HepG2 (cell line): Measurements from ENCODE around the gene KHK. TPM values are rescaled to one million over a fixed set of nuclear protein-coding genes. Genes with fewer than 3 reads are reported as not detected.

Experiments
- ATAC-seq: fragments of 200-7000 bp; cut with Tn5 transposase; 3 replicates; pipeline ENCODE4 v1.9.1; 2020; ENCODE audit warnings: mild to moderate bottlenecking, moderate library complexity
- BruUV-seq: library from RNA; stranded (reverse); fragments of 400-500 nt; replicated peaks from 2 replicates; lab custom pipeline; 2021; lab: Mats Ljungman, UMichigan
- CTCF ChIA-PET: fragments of 300-600 bp; formaldehyde crosslinking; extraction: SDS; loops from one replicate; lab custom pipeline; 2021; ENCODE audit warnings: low total read pairs, inconsistent platforms, low intra/inter-chr PET ratio; lab: Yijun Ruan, JAX
- POLR2A ChIA-PET: fragments of 350-600 bp; sonication (Branson Sonifier 250); formaldehyde crosslinking; loops from one replicate; lab custom pipeline; 2020; ENCODE audit warnings: antibody characterized with exemption, inconsistent platforms; lab: Yijun Ruan, JAX
- DNase-seq: peaks from one replicate; pipeline ENCODE4 v3.0.0-alpha.2; 2015; ENCODE audit warnings: low spot score
- FAIRE-seq: peaks from 3 replicates; lab custom pipeline; 2011; peaks lifted over from hg19 to GRCh38; lab: Jason Lieb, UNC
- H2AFZ ChIP-seq: one replicate; pipeline ENCODE4 v1.6.1; 2011; ENCODE audit warnings: low read length, inconsistent platforms
- H3K27ac ChIP-seq: fragments of 300-600 bp; 3 replicates; pipeline ENCODE4 v1.8.0; 2011; ENCODE audit warnings: mixed run types, mild to moderate bottlenecking, mixed read lengths, low read length, inconsistent platforms; ENCODE audit not compliant: insufficient read depth; ENCODE audit errors: extremely low read length
- H3K27me3 ChIP-seq, 2 experiments: fragments of 200-600 bp in 1 of 2; 2 replicates in 1 of 2; 3 replicates in 1 of 2; pipeline versions ENCODE4 v1.6.0 to v1.8.0; 2011; ENCODE audit warnings: low read length in 2 of 2, mild to moderate bottlenecking in 2 of 2, moderate library complexity in 2 of 2, inconsistent platforms in 1 of 2; ENCODE audit not compliant: insufficient read depth in 2 of 2, control insufficient read depth in 1 of 2
- H3K36me3 ChIP-seq, 2 experiments: fragments of 200-600 bp in 1 of 2; replicated peaks in 1 of 2; 2 replicates in 1 of 2; 3 replicates in 1 of 2; pipeline versions ENCODE4 v1.5.1 to v1.8.0; 2011; ENCODE audit warnings: low read length in 2 of 2, inconsistent platforms in 1 of 2; ENCODE audit not compliant: insufficient read depth in 2 of 2, control insufficient read depth in 1 of 2
- H3K4me1 ChIP-seq: 2 replicates; pipeline ENCODE4 v1.5.1; 2012; ENCODE audit warnings: low read length, inconsistent platforms; ENCODE audit not compliant: insufficient read depth
- H3K4me2 ChIP-seq: 2 replicates; pipeline ENCODE4 v1.6.0; 2011; ENCODE audit warnings: low read depth, low read length, inconsistent platforms
- H3K4me3 ChIP-seq, 3 experiments: fragments of 200-600 bp in 1 of 3; sonication (generic), shearing (Covaris generic) in 1 of 3; replicated peaks in 1 of 3; 2 replicates each; pipeline ENCODE4 v1.5.1; 2011 to 2016; ENCODE audit warnings: low read length in 3 of 3, inconsistent platforms in 2 of 3, low read depth in 2 of 3, mild to moderate bottlenecking in 2 of 3, control low read depth in 1 of 3, mixed read lengths in 1 of 3; ENCODE audit not compliant: insufficient read depth in 1 of 3
- H3K79me2 ChIP-seq: one replicate; pipeline ENCODE4 v1.6.1; 2011; ENCODE audit warnings: low read length, inconsistent platforms; ENCODE audit not compliant: insufficient read depth
- H3K9ac ChIP-seq: 2 replicates; pipeline ENCODE4 v1.6.0; 2011; ENCODE audit warnings: mild to moderate bottlenecking, low read depth, low read length, inconsistent platforms; ENCODE audit not compliant: insufficient read depth
- H3K9me3 ChIP-seq: 2 replicates; pipeline ENCODE4 v1.5.1; 2012; ENCODE audit warnings: mild to moderate bottlenecking, low read length
- H4K20me1 ChIP-seq: 2 replicates; pipeline ENCODE4 v1.6.0; 2011; ENCODE audit warnings: inconsistent platforms, mild to moderate bottlenecking, low read length, moderate library complexity; ENCODE audit not compliant: insufficient read depth
- GATAD2A ChIP-seq: IDR thresholded peaks from 2 replicates; pipeline ENCODE4 v1.6.1; 2016
- GTF2F1 ChIP-seq: fragments of 150-350 bp; IDR thresholded peaks from 2 replicates; pipeline ENCODE4 v1.6.1; 2014; ENCODE audit warnings: low read length
- HOMEZ ChIP-seq: IDR thresholded peaks from 2 replicates; pipeline ENCODE4 v1.6.1; 2016; ENCODE audit warnings: low read depth
- HOXA7 ChIP-seq: sonication (generic); formaldehyde crosslinking; IDR thresholded peaks from 2 replicates; pipeline ENCODE4 v1.8.1; 2022; ENCODE audit warnings: mild to moderate bottlenecking, missing genetic modification reagents, moderate library complexity
- KLF13 ChIP-seq: sonication (generic); formaldehyde crosslinking; IDR thresholded peaks from 2 replicates; pipeline ENCODE4 v1.4.0; 2020; ENCODE audit warnings: mild to moderate bottlenecking, missing genetic modification reagents
- MXD1 ChIP-seq: sonication (generic); formaldehyde crosslinking; IDR thresholded peaks from 2 replicates; pipeline ENCODE4 v1.4.0; 2020; ENCODE audit warnings: mild to moderate bottlenecking, missing genetic modification reagents
- NFE2 ChIP-seq: sonication (generic); formaldehyde crosslinking; IDR thresholded peaks from 2 replicates; pipeline ENCODE4 v1.4.0; 2020; ENCODE audit warnings: missing genetic modification reagents
- ONECUT2 ChIP-seq: sonication (generic); formaldehyde crosslinking; IDR thresholded peaks from 2 replicates; pipeline ENCODE4 v1.4.0; 2020; ENCODE audit warnings: missing genetic modification reagents
- SMARCC2 ChIP-seq: fragments of 450-650 bp; IDR thresholded peaks from 2 replicates; pipeline ENCODE4 v1.6.1; 2017; ENCODE audit warnings: antibody characterized with exemption, mild to moderate bottlenecking
- TFAP4 ChIP-seq: sonication (generic); IDR thresholded peaks from 2 replicates; pipeline ENCODE4 v1.6.1; 2016; ENCODE audit warnings: low read depth, borderline replicate concordance
- XRCC5 ChIP-seq: fragments of 200-400 bp; formaldehyde crosslinking; optimal IDR thresholded peaks from 2 replicates; pipeline ENCODE3; 2017; ENCODE audit warnings: mild to moderate bottlenecking, low read length
- ZBTB33 ChIP-seq: sonication (generic); formaldehyde crosslinking; IDR thresholded peaks from 2 replicates; pipeline ENCODE4 v1.4.0; 2020; ENCODE audit warnings: missing genetic modification reagents
- ZMAT3 ChIP-seq: sonication (generic); formaldehyde crosslinking; conservative IDR thresholded peaks from 2 replicates; pipeline ENCODE4 v1.7.0; 2021; ENCODE audit warnings: missing genetic modification reagents
- ZNF432 ChIP-seq: sonication (generic); formaldehyde crosslinking; IDR thresholded peaks from 2 replicates; pipeline ENCODE4 v1.5.0; 2020; ENCODE audit warnings: missing genetic modification reagents, mild to moderate bottlenecking, borderline replicate concordance
- ZNF558 ChIP-seq: sonication (generic); formaldehyde crosslinking; IDR thresholded peaks from 2 replicates; pipeline ENCODE4 v1.9.0; 2022; ENCODE audit warnings: mild to moderate bottlenecking, missing genetic modification reagents, borderline replicate concordance
- ZNF605 ChIP-seq: sonication (generic); formaldehyde crosslinking; IDR thresholded peaks from 2 replicates; pipeline ENCODE4 v1.8.0; 2022; ENCODE audit warnings: mild to moderate bottlenecking, missing genetic modification reagents
- ZNF83 ChIP-seq: sonication (generic); formaldehyde crosslinking; IDR thresholded peaks from 2 replicates; pipeline ENCODE4 v1.4.0; 2020; ENCODE audit warnings: missing genetic modification reagents, mild to moderate bottlenecking, borderline replicate concordance
- WGBS: methylation state at CpG from one replicate; pipeline ENCODE4 v1.1.6; 2017; ENCODE audit warnings: low lambda C conversion rate; 5-methylcytosine and 5-hydroxymethylcytosine counted together
- in situ Hi-C: cut with HindIII; loops from 2 replicates; pipeline ENCODE4 v1.10.0; 2017; ENCODE audit warnings: low pct_unique_long_range_greater_than_20kb; ENCODE audit not compliant: extremely low pct_ligation_motif_present
- intact Hi-C: fragments of 100-400 bp; cut with micrococcal nuclease; formaldehyde crosslinking; loops from one replicate; pipeline ENCODE4 v1.10.0; 2022; ENCODE audit not compliant: unreplicated experiment
- polyA plus RNA-seq, 8 experiments: library from polyadenylated mRNA; depleted of rRNA in 3 of 8; stranded (reverse) in 7 of 8; unstranded in 1 of 8; fragments of >200 nt; fragmentation: Illumina TruSeq in 4 of 8; extraction: Trizol in 4 of 8; gene quantifications; 2 replicates each; pipeline versions ENCODE4 v1.2.1 to v1.2.3, GENCODE V29; 2011 to 2016; ENCODE audit warnings: low read depth in 4 of 8, missing spikeins in 1 of 8, mixed read lengths in 1 of 8; ENCODE audit not compliant: insufficient read depth in 1 of 8
- total RNA-seq, 5 experiments: library from RNA; depleted of rRNA; stranded (reverse); fragments of >200 nt; fragmentation: Illumina TruSeq; extraction: Trizol; gene quantifications; 2 replicates each; pipeline ENCODE4 v1.2.3, GENCODE V29; 2016; ENCODE audit warnings: low read depth in 1 of 5

Gene KHK
- total and polyA plus RNA-seq, 2 of the 13 experiments (the other 11 are each of a cell fraction or from before 2014, with no cell fraction given) = 40.9 to 99.2 TPM

GRCh38 chr2:27109083-27109482 is 22.5 kb downstream of the KHK start:
- CTCF ChIA-PET = no interaction called here
- in situ Hi-C loops = no loop called here
- Histone ChIP-seq H3K9me3 (no peaks in the 10 kb centered on the region), H4K20me1 (no peaks in the 10 kb centered on the region), H3K4me2 (no peak overlapping the region), H3K27me3 (no peaks in the 10 kb centered on the region), H3K36me3 (no peaks in the 10 kb centered on the region), H3K4me3 (no peak overlapping the region), H3K4me1 (no peaks in the 10 kb centered on the region), H3K9ac (no peak overlapping the region), H3K79me2 (no peaks in the 10 kb centered on the region), H2AFZ (no peak overlapping the region), H3K27ac (no peak overlapping the region)
- BruUV-seq = no TSS peak
- no peak for FAIRE-seq
- no peak for DNase-seq
- intact Hi-C loops = no loop called here
- no peak for ATAC-seq
- 87% methylated on average over 3 of the region's 3 CpGs for WGBS
- POLR2A ChIA-PET = no interaction called here
- TF ChIP-seq KLF13 (CRISPR knock-in tag) (no peak), ZMAT3 (CRISPR knock-in tag) (no peak), ZNF83 (CRISPR knock-in tag) (no peak), XRCC5 (no peak), GATAD2A (no peak), SMARCC2 (no peak), ZBTB33 (CRISPR knock-in tag) (no peak), MXD1 (CRISPR knock-in tag) (no peak), HOMEZ (CRISPR knock-in tag) (no peak), ZNF605 (CRISPR knock-in tag) (no peak), ONECUT2 (no peak), ZNF558 (CRISPR knock-in tag) (no peak), HOXA7 (no peak), GTF2F1 (no peak), NFE2 (CRISPR knock-in tag) (no peak), TFAP4 (no peak), ZNF432 (no peak)
